ENCODE data around the gene ITM2C.
A peak's percentile ranks its signal among the peaks of the same experiment; 100 is the strongest.

GRCh38 chr2:230877759-230878598, 13.2 kb downstream of the ITM2C start:
- TF ChIP-seq CTCF (IDR thresholded peaks at IDR 0.05; ENCODE audit: insufficient read depth, low read length) (no peak), POLR2AphosphoS5 (IDR thresholded peaks at IDR 0.05; ENCODE audit: low read depth) (peak; percentile 67), GABPA (IDR thresholded peaks at IDR 0.05; ENCODE audit: low read depth) (0 out of 2 replicates have a peak, but pooled peaks have one; percentile 16), SPI1 (IDR thresholded peaks at IDR 0.05; ENCODE audit: borderline replicate concordance, low read depth) (peak; percentile 95)
- TF ChIP-seq, protein P1, sequence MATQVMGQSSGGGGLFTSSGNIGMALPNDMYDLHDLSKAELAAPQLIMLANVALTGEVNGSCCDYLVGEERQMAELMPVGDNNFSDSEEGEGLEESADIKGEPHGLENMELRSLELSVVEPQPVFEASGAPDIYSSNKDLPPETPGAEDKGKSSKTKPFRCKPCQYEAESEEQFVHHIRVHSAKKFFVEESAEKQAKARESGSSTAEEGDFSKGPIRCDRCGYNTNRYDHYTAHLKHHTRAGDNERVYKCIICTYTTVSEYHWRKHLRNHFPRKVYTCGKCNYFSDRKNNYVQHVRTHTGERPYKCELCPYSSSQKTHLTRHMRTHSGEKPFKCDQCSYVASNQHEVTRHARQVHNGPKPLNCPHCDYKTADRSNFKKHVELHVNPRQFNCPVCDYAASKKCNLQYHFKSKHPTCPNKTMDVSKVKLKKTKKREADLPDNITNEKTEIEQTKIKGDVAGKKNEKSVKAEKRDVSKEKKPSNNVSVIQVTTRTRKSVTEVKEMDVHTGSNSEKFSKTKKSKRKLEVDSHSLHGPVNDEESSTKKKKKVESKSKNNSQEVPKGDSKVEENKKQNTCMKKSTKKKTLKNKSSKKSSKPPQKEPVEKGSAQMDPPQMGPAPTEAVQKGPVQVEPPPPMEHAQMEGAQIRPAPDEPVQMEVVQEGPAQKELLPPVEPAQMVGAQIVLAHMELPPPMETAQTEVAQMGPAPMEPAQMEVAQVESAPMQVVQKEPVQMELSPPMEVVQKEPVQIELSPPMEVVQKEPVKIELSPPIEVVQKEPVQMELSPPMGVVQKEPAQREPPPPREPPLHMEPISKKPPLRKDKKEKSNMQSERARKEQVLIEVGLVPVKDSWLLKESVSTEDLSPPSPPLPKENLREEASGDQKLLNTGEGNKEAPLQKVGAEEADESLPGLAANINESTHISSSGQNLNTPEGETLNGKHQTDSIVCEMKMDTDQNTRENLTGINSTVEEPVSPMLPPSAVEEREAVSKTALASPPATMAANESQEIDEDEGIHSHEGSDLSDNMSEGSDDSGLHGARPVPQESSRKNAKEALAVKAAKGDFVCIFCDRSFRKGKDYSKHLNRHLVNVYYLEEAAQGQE (IDR thresholded peaks at IDR 0.05; ENCODE audit: insufficient replicate concordance, low read depth): no peak
